HG02970 (cell line): ENCODE data around the gene PSMF1.
"Not testable (repeated sequence)": the region's sequence is repeated elsewhere in the genome, so short reads cannot be mapped to it uniquely, and the experiment has no call there.

Experiments
- ATAC-seq: cut with Tn5 transposase; IDR thresholded peaks from one replicate; pipeline ENCODE4 v1.9.1; 2021; ENCODE audit warnings: mild to moderate bottlenecking, moderate library complexity, moderate number of reproducible peaks; ENCODE audit not compliant: unreplicated experiment, low FRiP score

Gene PSMF1

DNA sequence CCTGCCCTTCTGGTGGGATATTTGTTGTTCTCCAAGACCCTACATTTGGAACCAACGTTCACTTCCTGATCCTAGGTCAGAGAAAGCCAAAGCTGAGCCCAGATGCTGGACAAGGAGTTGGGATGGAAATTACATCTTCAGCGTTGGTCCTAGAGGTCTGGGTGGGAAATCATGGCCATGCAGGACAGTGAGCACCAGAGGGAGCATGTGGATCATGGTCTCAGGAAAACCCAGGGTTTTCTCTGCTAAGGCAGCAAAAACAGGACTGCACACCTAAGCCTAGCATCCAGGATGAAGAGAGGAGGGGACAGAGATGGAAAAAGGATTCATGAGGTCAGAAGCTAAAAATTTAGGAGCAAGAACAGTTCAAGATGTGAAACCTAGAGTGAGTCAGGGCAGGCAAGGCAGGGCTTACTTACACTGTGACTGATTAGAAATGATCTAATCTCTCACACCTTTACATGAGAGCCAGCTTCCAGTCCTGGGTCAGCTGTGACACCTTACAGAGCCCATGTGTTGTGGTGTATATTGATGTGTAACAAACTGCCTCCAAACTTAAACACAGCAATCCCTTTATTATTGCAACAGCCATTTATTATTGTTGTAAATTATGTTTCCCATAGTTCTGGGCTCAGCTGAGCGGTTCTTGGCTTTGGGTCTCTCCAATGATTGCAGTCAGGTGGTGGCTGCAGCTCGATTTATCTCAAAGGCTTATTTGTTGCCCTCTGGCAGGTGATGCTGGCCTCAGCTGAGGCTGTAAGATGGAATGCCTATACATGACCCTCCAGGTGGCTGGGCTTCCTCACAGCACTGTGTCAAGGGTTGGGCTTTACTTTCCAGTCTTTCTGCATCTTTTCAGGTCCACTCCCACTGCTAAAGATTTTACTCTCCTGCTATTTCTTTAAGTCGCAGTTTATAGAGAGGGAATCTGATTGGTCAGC, 91.3 kb downstream of the PSMF1 start:
- ATAC-seq = no peak

DNA sequence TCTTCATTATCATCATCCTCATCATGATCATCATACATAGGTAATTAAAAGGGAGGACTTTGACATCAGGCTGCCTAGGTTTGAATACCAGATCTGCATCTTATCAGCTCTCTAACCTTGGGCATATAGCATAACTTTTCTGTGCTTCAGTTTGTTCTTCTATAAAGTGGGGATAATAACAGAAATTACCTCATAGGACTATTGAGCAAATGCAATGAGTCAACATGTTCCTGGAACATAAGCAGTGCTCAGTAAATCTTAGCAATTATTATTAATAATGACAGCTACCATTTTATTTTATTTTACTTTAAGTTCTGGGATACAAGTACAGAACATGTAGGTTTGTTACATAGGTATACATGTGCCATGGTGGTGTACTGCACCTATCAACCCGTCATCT, 92.1 kb downstream of the PSMF1 start:
- no peak for ATAC-seq

DNA sequence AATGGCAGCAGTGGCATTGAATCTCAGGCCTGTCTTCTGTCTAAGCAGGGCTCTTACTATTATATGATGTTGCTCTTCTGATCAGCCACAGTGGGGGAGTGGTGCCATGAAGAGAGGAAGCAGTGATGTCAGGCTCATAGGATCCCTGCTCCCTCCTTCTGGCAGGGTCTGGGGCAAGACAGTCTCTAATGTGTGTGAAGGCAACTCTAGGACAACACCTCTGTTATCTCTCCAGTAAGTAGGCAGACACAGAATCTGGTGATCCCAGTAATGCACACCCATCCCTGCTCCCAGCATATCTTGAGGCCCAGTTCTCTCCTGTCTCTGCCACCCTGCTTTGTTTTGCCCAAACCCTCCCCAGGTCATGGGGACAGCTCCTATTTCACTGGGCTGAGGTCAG, 93.6 kb downstream of the PSMF1 start:
- no peak for ATAC-seq

DNA sequence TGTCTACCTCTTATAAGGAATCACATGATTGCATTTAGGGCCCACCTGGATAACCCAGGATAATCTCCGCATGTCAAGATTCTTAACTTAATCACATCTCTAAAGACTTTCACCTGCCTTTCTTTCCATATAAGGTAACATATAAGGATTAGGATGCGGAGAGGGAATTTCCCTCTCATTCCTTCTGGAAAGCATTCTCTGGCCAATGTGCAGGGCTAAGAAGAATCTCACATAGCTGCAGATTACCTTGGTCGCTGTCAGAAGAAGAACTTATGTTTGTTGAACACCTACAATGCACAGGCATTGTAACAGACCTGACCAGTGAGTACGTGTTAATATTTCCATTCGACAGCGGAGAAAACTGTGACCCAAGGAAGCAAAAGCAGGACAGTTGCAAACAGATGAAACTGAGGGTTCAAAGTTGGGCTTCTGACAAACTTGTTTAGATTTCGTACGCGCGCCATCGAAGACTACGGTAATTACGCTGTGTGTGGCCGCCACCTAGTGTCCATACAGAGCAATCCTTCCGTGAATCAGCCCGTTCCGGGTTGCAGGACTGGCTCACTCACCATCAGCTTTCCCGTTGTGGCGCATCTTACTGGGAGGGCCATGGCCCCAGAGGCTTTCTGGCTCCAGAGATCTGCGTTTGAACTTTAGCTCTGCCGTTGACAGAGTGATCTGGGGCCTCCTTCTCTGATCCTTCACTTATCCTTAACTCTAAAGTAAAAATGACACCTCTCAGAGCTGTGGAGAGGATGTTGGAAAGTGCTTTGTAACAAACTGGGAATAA, 94.4 kb downstream of the PSMF1 start:
- ATAC-seq = no peak

GRCh38 chr20:1214838-1215261, 96.4 kb downstream of the PSMF1 start:
- ATAC-seq = no peak

GRCh38 chr20:1215386-1216170, 97.2 kb downstream of the PSMF1 start:
- ATAC-seq = no peak

GRCh38 chr20:1216527-1217427, 98.4 kb downstream of the PSMF1 start:
- not testable (repeated sequence) for ATAC-seq
